ENCODE data around the gene TTLL8. TPM values are rescaled to one million over a fixed set of nuclear protein-coding genes. Genes with fewer than 3 reads are reported as not detected.

The TTLL8 gene
- total RNA-seq, 2 experiments from 2014 or later, result 0.06 to 0.72 TPM

DNA sequence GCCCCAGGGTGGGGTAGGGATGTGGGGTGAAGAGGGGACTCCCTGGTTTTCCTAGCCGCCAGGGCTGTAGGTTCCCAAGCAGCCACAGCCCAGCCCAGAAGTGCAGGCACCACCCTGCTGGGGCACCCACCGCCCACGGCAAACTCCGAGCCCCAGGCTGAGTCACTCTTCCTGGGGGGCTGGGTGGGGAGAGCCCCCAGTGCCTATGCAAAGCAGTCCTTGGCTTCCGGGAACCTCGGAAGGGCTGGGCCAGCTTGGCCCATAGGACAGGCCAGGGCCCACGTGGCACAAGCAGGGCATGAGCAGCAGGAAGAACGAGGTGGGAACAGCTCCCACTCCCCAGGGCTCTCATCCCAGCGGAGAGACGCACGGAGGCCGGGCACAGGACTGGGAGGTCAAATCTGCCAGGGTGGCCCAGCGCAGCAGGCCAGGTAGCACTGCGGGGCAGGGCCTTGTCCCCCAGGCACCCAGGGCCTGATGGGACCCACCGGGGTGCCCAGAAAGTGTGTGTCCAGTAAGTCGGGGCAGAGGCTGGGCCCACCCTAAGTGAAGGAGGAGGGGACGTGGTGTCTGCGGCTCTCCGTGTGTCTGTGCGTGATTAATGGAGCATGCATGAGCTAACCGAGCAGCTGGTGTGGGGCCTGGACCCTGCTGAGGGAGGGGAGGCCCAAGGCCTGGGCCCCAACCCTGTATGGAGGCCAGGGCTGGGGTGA, 41.0 kb downstream of the TTLL8 start:
- Histone ChIP-seq H3K79me2 (ENCODE audit: insufficient read depth, low read depth, low read length) (no peaks in the 10 kb centered on the region), H3K4me2 (ENCODE audit: low read length) (no peak overlapping the region), H2AFZ (ENCODE audit: low read length) (no peak overlapping the region), H3K27ac (ENCODE audit: low read depth, low read length, poor library complexity, severe bottlenecking) (no peak overlapping the region), H3K9me2 (ENCODE audit: insufficient read depth, low read length) (no peaks in the 10 kb centered on the region), H3K9me3 (ENCODE audit: low read length) (peaks cover 7% of the 10 kb centered on the region; the same call in 1 of the 2 replicates), H3K4me3 (ENCODE audit: low read depth, low read length, poor library complexity, severe bottlenecking) (no peak overlapping the region), H4K20me1 (ENCODE audit: insufficient read depth, low read length) (no peaks in the 10 kb centered on the region), H3K4me1 (ENCODE audit: insufficient read depth, low read length, poor library complexity, severe bottlenecking) (no peaks in the 10 kb centered on the region), H3K36me3 (ENCODE audit: insufficient read depth, low read length) (no peaks in the 10 kb centered on the region)
- TF ChIP-seq EZH2phosphoT487 (IDR thresholded peaks at IDR 0.05; ENCODE audit: borderline replicate concordance, low read depth, low read length) (no peak), CTCF (conservative IDR thresholded peaks at IDR 0.05; ENCODE audit: low read length) (no peak)
- ChIA-PET CTCF (ENCODE audit: unreplicated experiment) (no interaction called here), POLR2A (no interaction called here)
- BruUV-seq (replicated peaks), result no TSS peak
- DNase-seq (ENCODE audit: low spot score), result no peak
- intact Hi-C loops (cut with micrococcal nuclease; ENCODE audit: unreplicated experiment), result no loop called here

GRCh38 chr22:50016308-50016987, 41.6 kb downstream of the TTLL8 start:
- POLR2A ChIA-PET, result no interaction called here
- no peak overlapping the region for H3K4me2 ChIP-seq (ENCODE audit: low read length)
- no peaks in the 10 kb centered on the region for H3K9me2 ChIP-seq (ENCODE audit: insufficient read depth, low read length)
- H3K36me3 ChIP-seq (ENCODE audit: insufficient read depth, low read length), result no peaks in the 10 kb centered on the region
- no peak for DNase-seq (ENCODE audit: low spot score)
- no peaks in the 10 kb centered on the region for H4K20me1 ChIP-seq (ENCODE audit: insufficient read depth, low read length)
- H3K4me1 ChIP-seq (ENCODE audit: insufficient read depth, low read length, poor library complexity, severe bottlenecking), result peaks cover 5% of the 10 kb centered on the region
- no peak for TF ChIP-seq EZH2phosphoT487 (IDR thresholded peaks at IDR 0.05; ENCODE audit: borderline replicate concordance, low read depth, low read length)
- TF ChIP-seq CTCF (conservative IDR thresholded peaks at IDR 0.05; ENCODE audit: low read length), result no peak
- CTCF ChIA-PET (ENCODE audit: unreplicated experiment), result no interaction called here
- H3K27ac ChIP-seq (ENCODE audit: low read depth, low read length, poor library complexity, severe bottlenecking), result no peak overlapping the region
- no peaks in the 10 kb centered on the region for H3K79me2 ChIP-seq (ENCODE audit: insufficient read depth, low read depth, low read length)
- intact Hi-C loops (cut with micrococcal nuclease; ENCODE audit: unreplicated experiment), result no loop called here
- BruUV-seq (replicated peaks), result no TSS peak
- peaks cover 7% of the 10 kb centered on the region; the same call in 1 of the 2 replicates for H3K9me3 ChIP-seq (ENCODE audit: low read length)
- no peak overlapping the region for H3K4me3 ChIP-seq (ENCODE audit: low read depth, low read length, poor library complexity, severe bottlenecking)
- H2AFZ ChIP-seq (ENCODE audit: low read length), result no peak overlapping the region
